ENCODE data around the gene BCL2. TPM values are rescaled to one million over a fixed set of nuclear protein-coding genes. Genes with fewer than 3 reads are reported as not detected.

BCL2 gene
- total RNA-seq, 1 experiment from 2014 or later, result 1.3 TPM

DNA sequence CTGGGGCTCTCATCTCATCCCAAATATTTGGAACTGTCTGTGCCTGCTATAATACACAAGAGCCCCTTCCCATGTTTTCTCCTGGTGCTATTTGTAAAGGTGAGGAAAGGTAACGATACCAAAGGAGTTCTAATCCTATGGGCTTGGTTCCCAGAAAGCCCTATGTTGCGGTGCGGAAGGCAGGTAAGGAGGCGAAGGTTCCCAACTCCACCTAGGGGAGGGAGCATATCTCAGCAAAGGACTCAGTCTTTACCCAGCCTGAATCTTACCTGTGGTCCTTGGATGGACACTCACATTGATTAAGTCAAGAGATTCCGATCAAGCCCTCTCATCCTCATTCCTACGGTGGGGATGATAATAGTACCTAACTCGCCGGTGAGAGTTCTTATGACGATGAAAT, 140.1 kb downstream of the BCL2 start:
- Mint-ChIP-seq H3K4me3 (no peak overlapping the region), H3K9me3 (peaks cover 0 to 4% of the 10 kb centered on the region in 2 experiments; a peak in 3 of 5 replicates), H3K27me3 (ENCODE audit: low read depth) (peaks cover 3% of the 10 kb centered on the region; the same call in 1 of the 2 replicates), H3K4me1 (peaks cover 17 to 28% of the 10 kb centered on the region in 2 experiments), H3K36me3 (ENCODE audit: insufficient read depth in 1 of 3, low read depth in 3 of 3) (no peaks in the 10 kb centered on the region), H3K27ac (no peak overlapping the region; a peak in 1 of 7 replicates)
- H3K27ac ChIP-seq (ENCODE audit: insufficient read length, low read depth, low read length), result no peak overlapping the region
- H3K9ac ChIP-seq (ENCODE audit: extremely low read depth, insufficient read length, low read length), result no peak overlapping the region
- H3T11ph ChIP-seq (ENCODE audit: low read length), result no peak overlapping the region
- no peak for DNase-seq
- H2BK12ac ChIP-seq (ENCODE audit: insufficient read length, low read depth, low read length), result no peak overlapping the region
- H4K91ac ChIP-seq (ENCODE audit: insufficient read length, low read depth, low read length), result no peak overlapping the region
- H3K27me3 ChIP-seq (ENCODE audit: insufficient read depth, low read length), result no peaks in the 10 kb centered on the region
- H3K14ac ChIP-seq (ENCODE audit: insufficient read depth, low read length), result no peak overlapping the region
- no peak overlapping the region for H2BK15ac ChIP-seq (ENCODE audit: low read depth, low read length)
- H4K5ac ChIP-seq (ENCODE audit: insufficient read length, low read depth, low read length), result no peak overlapping the region
- H3K79me2 ChIP-seq (ENCODE audit: insufficient read depth, low read length), result no peaks in the 10 kb centered on the region
- H4K20me1 ChIP-seq (ENCODE audit: control insufficient read depth, insufficient read depth, insufficient read length), result no peaks in the 10 kb centered on the region
- no peak overlapping the region for H2AFZ ChIP-seq (ENCODE audit: low read length)
- no peak overlapping the region for H3K4me2 ChIP-seq (ENCODE audit: insufficient read depth, insufficient read length, low read length)
- no peaks in the 10 kb centered on the region for H3K79me1 ChIP-seq (ENCODE audit: insufficient read depth, low read depth, low read length, poor library complexity, severe bottlenecking)
- no peaks in the 10 kb centered on the region for H3K9me3 ChIP-seq (ENCODE audit: control insufficient read depth, low read depth, low read length)
- no peak overlapping the region for H2BK120ac ChIP-seq (ENCODE audit: low read depth, low read length, poor library complexity, severe bottlenecking)
- H3K23me2 ChIP-seq (ENCODE audit: insufficient read length, low read depth, low read length, poor library complexity, severe bottlenecking), result no peaks in the 10 kb centered on the region
- 0 out of 2 replicates have a peak, but pooled peaks cover 3% of the 10 kb centered on the region for H3K4me1 ChIP-seq (ENCODE audit: insufficient read depth, low read length)
- H2AK5ac ChIP-seq (ENCODE audit: insufficient read length, low read length), result no peak overlapping the region
- H3K4ac ChIP-seq (ENCODE audit: low read depth, low read length), result no peak overlapping the region
- no peak overlapping the region for H4K8ac ChIP-seq (replicated peaks; ENCODE audit: insufficient read length, low read depth, low read length)
- H3K56ac ChIP-seq (ENCODE audit: insufficient read length, low read depth, low read length), result no peak overlapping the region
- no peak overlapping the region for H3K23ac ChIP-seq (ENCODE audit: insufficient read length, low read depth, low read length)
- H3K18ac ChIP-seq (ENCODE audit: insufficient read length, low read depth, low read length), result no peak overlapping the region
- no peak overlapping the region for H2BK5ac ChIP-seq (ENCODE audit: insufficient read length, low read length)
- H2BK20ac ChIP-seq (ENCODE audit: low read depth, low read length, poor library complexity, severe bottlenecking), result no peak overlapping the region
- TF ChIP-seq, protein P1, sequence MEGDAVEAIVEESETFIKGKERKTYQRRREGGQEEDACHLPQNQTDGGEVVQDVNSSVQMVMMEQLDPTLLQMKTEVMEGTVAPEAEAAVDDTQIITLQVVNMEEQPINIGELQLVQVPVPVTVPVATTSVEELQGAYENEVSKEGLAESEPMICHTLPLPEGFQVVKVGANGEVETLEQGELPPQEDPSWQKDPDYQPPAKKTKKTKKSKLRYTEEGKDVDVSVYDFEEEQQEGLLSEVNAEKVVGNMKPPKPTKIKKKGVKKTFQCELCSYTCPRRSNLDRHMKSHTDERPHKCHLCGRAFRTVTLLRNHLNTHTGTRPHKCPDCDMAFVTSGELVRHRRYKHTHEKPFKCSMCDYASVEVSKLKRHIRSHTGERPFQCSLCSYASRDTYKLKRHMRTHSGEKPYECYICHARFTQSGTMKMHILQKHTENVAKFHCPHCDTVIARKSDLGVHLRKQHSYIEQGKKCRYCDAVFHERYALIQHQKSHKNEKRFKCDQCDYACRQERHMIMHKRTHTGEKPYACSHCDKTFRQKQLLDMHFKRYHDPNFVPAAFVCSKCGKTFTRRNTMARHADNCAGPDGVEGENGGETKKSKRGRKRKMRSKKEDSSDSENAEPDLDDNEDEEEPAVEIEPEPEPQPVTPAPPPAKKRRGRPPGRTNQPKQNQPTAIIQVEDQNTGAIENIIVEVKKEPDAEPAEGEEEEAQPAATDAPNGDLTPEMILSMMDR (conservative IDR thresholded peaks at IDR 0.05), result no peak; the same call in 2 of the 3 replicates
- no CpG with 5 or more reads among the region's 9 CpGs for whole genome bisulfite sequencing (ENCODE audit: extremely low coverage, insufficient read length, low lambda C conversion rate)

Measured in H9 (cell line).